ENCODE measurements around the gene UPK2. TPM values are rescaled to one million over a fixed set of nuclear protein-coding genes. Genes with fewer than 3 reads are reported as not detected.

UPK2 gene
- total and polyA plus RNA-seq, 2 of the 13 experiments (the other 11 are each of a cell fraction or from before 2014, with no cell fraction given), result not detected

GRCh38 chr11:118917481-118918127, 38.5 kb upstream of the UPK2 start (continued):
- no peak for TF ChIP-seq ZBTB40 (IDR thresholded peaks at IDR 0.05)
- TF ChIP-seq ZBTB40 (CRISPR knock-in tag; IDR thresholded peaks at IDR 0.05), result no peak
- no peak for TF ChIP-seq KDM2A (CRISPR knock-in tag; IDR thresholded peaks at IDR 0.05; ENCODE audit: borderline replicate concordance, low read depth)
- no peak for TF ChIP-seq MEIS2 (CRISPR knock-in tag; IDR thresholded peaks at IDR 0.05)
- no peak for TF ChIP-seq GPN1 (CRISPR knock-in tag; IDR thresholded peaks at IDR 0.05; ENCODE audit: borderline replicate concordance)
- no peak for TF ChIP-seq CCDC6 (CRISPR knock-in tag; IDR thresholded peaks at IDR 0.05)
- TF ChIP-seq AFF4 (CRISPR knock-in tag; IDR thresholded peaks at IDR 0.05), result no peak
- TF ChIP-seq TCF7 (IDR thresholded peaks at IDR 0.05; ENCODE audit: low read depth), result no peak
- no peak for TF ChIP-seq IRF9 (CRISPR knock-in tag; IDR thresholded peaks at IDR 0.05; ENCODE audit: borderline replicate concordance)
- no peak for TF ChIP-seq ZFP36L2 (CRISPR knock-in tag; IDR thresholded peaks at IDR 0.05)
- TF ChIP-seq NR2F2 (IDR thresholded peaks at IDR 0.05; ENCODE audit: borderline replicate concordance, low read depth), result no peak
- TF ChIP-seq HNF4G (IDR thresholded peaks at IDR 0.05; ENCODE audit: borderline replicate concordance, low read depth, low read length), result peak; percentile 67; the same call in 1 of the 2 replicates
- TF ChIP-seq HNF4G (CRISPR knock-in tag; IDR thresholded peaks at IDR 0.05; ENCODE audit: borderline replicate concordance, low read depth), result no peak

Measured in HepG2 (cell line).